Right lung (tissue), 5 donors: ENCODE data around the gene KIRREL3. TPM values are rescaled to one million over a fixed set of nuclear protein-coding genes. Genes with fewer than 3 reads are reported as not detected.

Source experiments
- DNase-seq, 2 donors: peaks; one replicate each; pipeline ENCODE4 v3.0.0-alpha.2; 2013
- polyA plus RNA-seq, 5 donors: library from polyadenylated mRNA; unstranded; fragments of 120-200 nt; gene quantifications; one replicate each; pipeline versions ENCODE4 v1.2.1 to v1.2.3, GENCODE V29; 2013; ENCODE audit warnings: inconsistent platforms in 1 of 5, low replicate concordance in 1 of 5; ENCODE audit not compliant: insufficient read length in 5 of 5, insufficient read depth in 1 of 5

KIRREL3 gene
- polyA plus RNA-seq, 5 donors = 1.1 to 3.0 (median 2.1) TPM

GRCh38 chr11:126669416-126669815 lies 331.2 kb downstream of the KIRREL3 start:
- no peak for DNase-seq

- no peak for DNase-seq
Measured at GRCh38 chr11:126664643-126665042, 335.9 kb downstream of the KIRREL3 start.

- no peak for DNase-seq
Measured at GRCh38 chr11:126663749-126664592, 336.6 kb downstream of the KIRREL3 start.

GRCh38 chr11:126662035-126662790 lies 338.4 kb downstream of the KIRREL3 start:
- no peak for DNase-seq

GRCh38 chr11:126660761-126661425 lies 339.7 kb downstream of the KIRREL3 start:
- no peak for DNase-seq

- no peak for DNase-seq
Measured at GRCh38 chr11:126660321-126660720, 340.2 kb downstream of the KIRREL3 start.

- DNase-seq = no peak
Measured at GRCh38 chr11:126658306-126659056, 342.1 kb downstream of the KIRREL3 start.

GRCh38 chr11:126655807-126656128 lies 344.8 kb downstream of the KIRREL3 start:
- no peak for DNase-seq

- DNase-seq = no peak
Measured at GRCh38 chr11:126654886-126655806, 345.4 kb downstream of the KIRREL3 start.

- no peak for DNase-seq
Measured at GRCh38 chr11:126653040-126653439, 347.5 kb downstream of the KIRREL3 start.

GRCh38 chr11:126647735-126648134 lies 352.8 kb downstream of the KIRREL3 start:
- DNase-seq = no peak

- DNase-seq = no peak
Measured at GRCh38 chr11:126646701-126647557, 353.6 kb downstream of the KIRREL3 start.

GRCh38 chr11:126645186-126645585 lies 355.4 kb downstream of the KIRREL3 start:
- no peak for DNase-seq

GRCh38 chr11:126640186-126640585 lies 360.4 kb downstream of the KIRREL3 start:
- no peak for DNase-seq

GRCh38 chr11:126639692-126640091 lies 360.9 kb downstream of the KIRREL3 start:
- no peak for DNase-seq

GRCh38 chr11:126638648-126639047 lies 361.9 kb downstream of the KIRREL3 start:
- no peak for DNase-seq

- no peak for DNase-seq
Measured at GRCh38 chr11:126637795-126638175, 362.8 kb downstream of the KIRREL3 start.

GRCh38 chr11:126636911-126637794 lies 363.4 kb downstream of the KIRREL3 start:
- no peak for DNase-seq

GRCh38 chr11:126635511-126635910 lies 365.1 kb downstream of the KIRREL3 start:
- no peak for DNase-seq
